MM.1S (cell line): ENCODE measurements around the gene CMTM7.

Experiments used
- EZH2 ChIP-seq: fragments of 300-600 bp; sonication (generic); optimal IDR thresholded peaks from 2 replicates; pipeline ENCODE3; 2017; ENCODE audit warnings: low read depth, mild to moderate bottlenecking, antibody characterized with exemption, low read length, mixed read lengths
- EZH2phosphoT487 ChIP-seq: fragments of 300-600 bp; sonication (generic); IDR thresholded peaks from 2 replicates; pipeline ENCODE4 v1.6.1; 2018; ENCODE audit warnings: antibody characterized with exemption, low read length
- TF ChIP-seq, protein P1 (sequence below): fragments of 300-600 bp; sonication (generic); IDR thresholded peaks from 2 replicates; pipeline ENCODE4 v1.5.1; 2016; ENCODE audit warnings: antibody characterized with exemption, low read length, mixed read lengths

DNA sequence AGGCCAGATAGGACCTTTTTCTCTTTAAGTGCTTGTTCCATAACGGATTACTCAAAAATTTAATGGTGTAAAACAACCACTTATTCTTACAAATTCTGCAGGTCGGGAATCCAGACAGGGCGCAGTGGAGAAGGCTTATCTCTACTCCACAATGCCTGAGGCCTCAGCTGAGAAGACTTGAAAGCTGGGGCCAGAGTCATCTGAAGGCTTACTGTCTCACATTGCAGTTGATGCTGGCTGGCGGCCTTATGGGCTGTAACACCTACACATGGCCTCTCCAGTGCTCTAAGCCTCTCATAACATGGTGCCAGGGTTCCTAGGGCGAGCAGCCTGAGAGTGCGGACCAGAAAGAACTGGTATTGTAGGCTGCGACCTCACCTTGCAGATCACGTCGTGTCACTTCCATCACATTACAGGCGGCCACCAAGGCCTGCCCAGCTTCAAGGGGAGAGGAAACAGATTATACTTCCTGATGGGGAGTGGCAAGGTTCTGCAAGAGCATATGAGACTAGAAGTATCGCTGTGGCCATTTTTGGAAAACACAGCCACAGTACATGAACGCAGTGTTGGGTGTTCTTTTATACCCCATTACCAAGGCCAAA lies 32.4 kb downstream of the CMTM7 start:
- no peak for TF ChIP-seq EZH2
- TF ChIP-seq, protein P1, sequence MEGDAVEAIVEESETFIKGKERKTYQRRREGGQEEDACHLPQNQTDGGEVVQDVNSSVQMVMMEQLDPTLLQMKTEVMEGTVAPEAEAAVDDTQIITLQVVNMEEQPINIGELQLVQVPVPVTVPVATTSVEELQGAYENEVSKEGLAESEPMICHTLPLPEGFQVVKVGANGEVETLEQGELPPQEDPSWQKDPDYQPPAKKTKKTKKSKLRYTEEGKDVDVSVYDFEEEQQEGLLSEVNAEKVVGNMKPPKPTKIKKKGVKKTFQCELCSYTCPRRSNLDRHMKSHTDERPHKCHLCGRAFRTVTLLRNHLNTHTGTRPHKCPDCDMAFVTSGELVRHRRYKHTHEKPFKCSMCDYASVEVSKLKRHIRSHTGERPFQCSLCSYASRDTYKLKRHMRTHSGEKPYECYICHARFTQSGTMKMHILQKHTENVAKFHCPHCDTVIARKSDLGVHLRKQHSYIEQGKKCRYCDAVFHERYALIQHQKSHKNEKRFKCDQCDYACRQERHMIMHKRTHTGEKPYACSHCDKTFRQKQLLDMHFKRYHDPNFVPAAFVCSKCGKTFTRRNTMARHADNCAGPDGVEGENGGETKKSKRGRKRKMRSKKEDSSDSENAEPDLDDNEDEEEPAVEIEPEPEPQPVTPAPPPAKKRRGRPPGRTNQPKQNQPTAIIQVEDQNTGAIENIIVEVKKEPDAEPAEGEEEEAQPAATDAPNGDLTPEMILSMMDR = no peak
- no peak for TF ChIP-seq EZH2phosphoT487
